ENCODE results near the gene GARIN5A. TPM values are rescaled to one million over a fixed set of nuclear protein-coding genes. Genes with fewer than 3 reads are reported as not detected.

The GARIN5A gene
- total RNA-seq, 1 donor from 2014 or later, result 11.5 TPM

- Mint-ChIP-seq H3K27ac (no peak overlapping the region), H3K9me3 (no peaks in the 10 kb centered on the region), H3K27me3 (ENCODE audit: low read depth) (peaks cover 74% of the 10 kb centered on the region), H3K4me1 (peaks cover 35% of the 10 kb centered on the region), H3K4me3 (no peak overlapping the region), H3K36me3 (peaks cover 6% of the 10 kb centered on the region)
- no peak for TF ChIP-seq CTCF (IDR thresholded peaks at IDR 0.05; ENCODE audit: unreplicated experiment)
- no peak for DNase-seq (ENCODE audit: low spot score in 2 of 2, unreplicated experiment in 2 of 2)
Measured at GRCh38 chr19:50493171-50493570, 16.5 kb upstream of the GARIN5A start.

- Mint-ChIP-seq H3K9me3 (no peaks in the 10 kb centered on the region), H3K36me3 (peaks cover 6% of the 10 kb centered on the region), H3K27ac (no peak overlapping the region), H3K4me1 (peaks cover 38% of the 10 kb centered on the region), H3K27me3 (ENCODE audit: low read depth) (peaks cover 80% of the 10 kb centered on the region), H3K4me3 (peak overlapping the region; percentile 46)
- TF ChIP-seq CTCF (IDR thresholded peaks at IDR 0.05; ENCODE audit: unreplicated experiment), result no peak
- DNase-seq (ENCODE audit: low spot score in 2 of 2, unreplicated experiment in 2 of 2), result no peak
Measured at GRCh38 chr19:50492303-50493052, 15.8 kb upstream of the GARIN5A start.

GRCh38 chr19:50490991-50491472, 14.4 kb upstream of the GARIN5A start:
- Mint-ChIP-seq H3K4me1 (peaks cover 38% of the 10 kb centered on the region), H3K36me3 (peaks cover 6% of the 10 kb centered on the region), H3K27ac (peak overlapping the region; percentile 11), H3K9me3 (no peaks in the 10 kb centered on the region), H3K4me3 (peak overlapping the region; percentile 14), H3K27me3 (ENCODE audit: low read depth) (peaks cover 82% of the 10 kb centered on the region)
- no peak for DNase-seq (ENCODE audit: low spot score in 2 of 2, unreplicated experiment in 2 of 2)
- no peak for TF ChIP-seq CTCF (IDR thresholded peaks at IDR 0.05; ENCODE audit: unreplicated experiment)

- DNase-seq (ENCODE audit: low spot score in 2 of 2, unreplicated experiment in 2 of 2), result no peak
- Mint-ChIP-seq H3K4me1 (peaks cover 38% of the 10 kb centered on the region), H3K36me3 (peaks cover 10% of the 10 kb centered on the region), H3K9me3 (no peaks in the 10 kb centered on the region), H3K27ac (no peak overlapping the region), H3K4me3 (no peak overlapping the region), H3K27me3 (ENCODE audit: low read depth) (peaks cover 78% of the 10 kb centered on the region)
- TF ChIP-seq CTCF (IDR thresholded peaks at IDR 0.05; ENCODE audit: unreplicated experiment), result no peak
Measured at GRCh38 chr19:50490411-50490811, 13.8 kb upstream of the GARIN5A start.

GRCh38 chr19:50489461-50490011, 12.9 kb upstream of the GARIN5A start:
- TF ChIP-seq CTCF (IDR thresholded peaks at IDR 0.05; ENCODE audit: unreplicated experiment), result no peak
- peaks cover 69% of the 10 kb centered on the region for H3K27me3 Mint-ChIP-seq (ENCODE audit: low read depth)

More at GRCh38 chr19:50489461-50490011, 12.9 kb upstream of the GARIN5A start:
- no peak overlapping the region for H3K27ac Mint-ChIP-seq
- H3K9me3 Mint-ChIP-seq, result no peaks in the 10 kb centered on the region
- peaks cover 38% of the 10 kb centered on the region for H3K4me1 Mint-ChIP-seq
- peak overlapping the region; percentile 55 for H3K4me3 Mint-ChIP-seq
- peaks cover 11% of the 10 kb centered on the region for H3K36me3 Mint-ChIP-seq
- DNase-seq (ENCODE audit: low spot score in 2 of 2, unreplicated experiment in 2 of 2), result no peak

Data from mesothelial cell of epicardium (in vitro differentiated cells).